Kidney (tissue), 14 donors: ENCODE measurements around the gene KLRB1. TPM values are rescaled to one million over a fixed set of nuclear protein-coding genes. Genes with fewer than 3 reads are reported as not detected.
A peak's percentile ranks its signal among the peaks of the same experiment; 100 is the strongest.
"Not testable (repeated sequence)": the region's sequence is repeated elsewhere in the genome, so short reads cannot be mapped to it uniquely, and the experiment has no call there.

Experiments
- DNase-seq, 5 donors: peaks; one replicate each; pipeline ENCODE4 v3.0.0-alpha.2; 2013 to 2020
- FAIRE-seq: peaks from 2 replicates; lab custom pipeline; 2012; peaks lifted over from hg19 to GRCh38; lab: Jason Lieb, UNC
- H3K27ac ChIP-seq, 2 donors: one replicate each; pipeline ENCODE4 v1.7.0; 2013; ENCODE audit warnings: low read depth in 2 of 2, low read length in 2 of 2, inconsistent platforms in 1 of 2
- H3K27me3 ChIP-seq: one replicate; pipeline ENCODE4 v1.7.1; 2013; ENCODE audit warnings: low read length, inconsistent platforms; ENCODE audit not compliant: control insufficient read depth, insufficient read depth
- H3K36me3 ChIP-seq, 3 donors: one replicate each; pipeline versions ENCODE4 v1.7.0 to v1.7.1; 2013; ENCODE audit warnings: low read length in 3 of 3, control low read depth in 1 of 3, inconsistent platforms in 1 of 3; ENCODE audit not compliant: insufficient read depth in 3 of 3, control insufficient read depth in 2 of 3
- H3K4me1 ChIP-seq, 3 donors: one replicate each; pipeline versions ENCODE4 v1.7.0 to v1.7.1; 2013; ENCODE audit warnings: low read length in 3 of 3, inconsistent platforms in 1 of 3, low read depth in 1 of 3; ENCODE audit not compliant: control insufficient read depth in 2 of 3, insufficient read depth in 2 of 3
- H3K4me3 ChIP-seq, 3 donors: one replicate each; pipeline versions ENCODE4 v1.7.0 to v1.8.1; 2013; ENCODE audit warnings: low read length in 3 of 3, control low read depth in 1 of 3, inconsistent platforms in 1 of 3
- H3K9ac ChIP-seq, 3 donors: one replicate each; pipeline versions ENCODE4 v1.7.0 to v1.7.1; 2013; ENCODE audit warnings: low read length in 3 of 3, control low read depth in 1 of 3, inconsistent platforms in 1 of 3
- H3K9me3 ChIP-seq, 3 donors: one replicate each; pipeline versions ENCODE4 v1.7.0 to v1.7.1; 2013; ENCODE audit warnings: low read length in 3 of 3, control low read depth in 1 of 3, inconsistent platforms in 1 of 3; ENCODE audit not compliant: control insufficient read depth in 2 of 3, insufficient read depth in 1 of 3
- CTCF ChIP-seq: IDR thresholded peaks from 3 replicates; pipeline ENCODE4 v1.5.1; 2012; ENCODE audit warnings: mild to moderate bottlenecking, moderate library complexity, borderline replicate concordance; ENCODE audit not compliant: insufficient read depth; ENCODE audit errors: extremely low read depth
- intact Hi-C: fragments of 100-400 bp; cut with DNase I; formaldehyde crosslinking; loops from one replicate; pipeline ENCODE4 v1.11.1; 2022
- polyA plus RNA-seq: library from polyadenylated mRNA; stranded (reverse); fragments of 350-450 nt; fragmentation: Illumina TruSeq; extraction: RNeasy Lipid Tissue Mini Kit (QIAGEN cat#74804); gene quantifications from one replicate; pipeline ENCODE4 v1.2.3, GENCODE V29; 2014; ENCODE audit warnings: low read depth, low replicate concordance; ENCODE audit not compliant: insufficient read depth
- total RNA-seq: library from RNA; stranded (reverse); fragmentation: NEBNext Ultra II Directional; extraction: Animal tissue kit (Norgen Biotek cat#: 25700); gene quantifications from one replicate; pipeline ENCODE4 v1.2.1, GENCODE V29; 2021
- donor health status: control.
- donor health status: control.
- donor health status: control.
- donor health status: control.
- donor health status: control.
- donor health status: DM: yes; HTN: yes; CAD: no.
- donor health status: Normal renal cell carcinoma (clear cell type).

Gene KLRB1
- total and polyA plus RNA-seq, 2 donors from 2014 or later = 0.73 to 3.0 TPM

DNA sequence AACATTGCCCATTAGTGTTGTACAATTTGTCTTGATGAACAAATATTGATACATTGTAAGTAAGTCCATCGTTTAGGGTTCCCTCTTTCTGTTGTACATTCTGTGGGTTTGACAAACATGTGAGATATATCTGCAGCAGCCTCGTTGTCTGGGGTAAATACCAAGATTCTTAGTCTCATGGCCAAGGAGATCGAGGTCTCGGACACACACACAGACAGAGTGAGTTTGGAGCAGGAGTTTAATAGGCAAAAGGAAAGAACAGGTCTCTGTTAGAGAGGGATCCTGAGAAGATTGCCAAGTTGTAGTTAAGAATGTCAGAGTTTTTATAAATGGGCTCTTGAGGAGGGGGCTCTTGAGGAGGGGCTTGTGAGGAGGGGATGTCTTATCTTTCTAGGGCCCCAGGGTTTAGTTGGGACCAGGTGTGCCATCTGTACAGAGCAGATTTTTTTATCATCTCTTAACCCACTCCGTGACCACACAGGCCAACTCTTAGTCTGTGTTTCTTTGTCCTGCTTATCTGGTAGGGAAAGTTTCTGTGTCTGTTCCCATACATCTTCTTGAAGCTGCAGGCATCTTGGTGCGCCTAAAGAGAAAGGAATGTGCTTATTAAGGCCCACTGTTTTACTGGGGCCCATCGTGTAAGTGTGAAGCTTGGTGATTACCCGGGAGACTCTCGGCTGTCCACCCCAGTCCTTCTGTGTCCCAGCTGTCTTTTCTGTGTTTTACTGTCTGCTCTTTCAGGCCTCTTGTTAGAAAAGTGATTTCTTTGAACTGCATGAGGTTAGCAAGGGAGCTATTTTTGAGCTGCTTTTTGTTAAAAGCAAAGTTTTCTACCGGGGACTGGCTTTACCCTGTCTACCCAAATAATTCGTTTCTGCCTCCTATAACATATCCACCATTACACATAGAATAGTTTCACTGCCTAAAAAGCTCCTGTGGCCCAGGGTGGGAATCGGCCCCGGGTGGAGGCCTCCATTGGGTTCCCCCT, 39.4 kb upstream of the KLRB1 start:
- Histone ChIP-seq H3K4me3 (peak overlapping the region; percentile 56 to 84 (median 83)), H3K27me3 (no peaks in the 10 kb centered on the region)
- no peak for TF ChIP-seq CTCF

GRCh38 chr12:9644985-9645551, 37.4 kb upstream of the KLRB1 start:
- DNase-seq, FAIRE-seq, H3K9me3 ChIP-seq, intact Hi-C loops, H3K9ac ChIP-seq, H3K27ac ChIP-seq, H3K4me1 ChIP-seq, H3K4me3 ChIP-seq, H3K27me3 ChIP-seq, H3K36me3 ChIP-seq: not testable (repeated sequence)

More for the DNA sequence above, 39.4 kb upstream of the KLRB1 start:
- DNase-seq = peak in 3 of 5 donors; percentile 42 to 60 (median 55)
- H3K9ac ChIP-seq = peak overlapping the region; percentile 21 to 77 (median 47)
- H3K27ac ChIP-seq = peak overlapping the region; percentile 71 to 93
- no peaks in the 10 kb centered on the region for H3K9me3 ChIP-seq
- intact Hi-C loops = no loop called here
- no peaks in the 10 kb centered on the region for H3K36me3 ChIP-seq
- H3K4me1 ChIP-seq = peaks cover 0 to 3% (median 0%) of the 10 kb centered on the region in 3 donors
- FAIRE-seq = no peak

GRCh38 chr12:9643266-9643660, 35.5 kb upstream of the KLRB1 start:
- Histone ChIP-seq H3K4me1 (no peaks in the 10 kb centered on the region), H3K36me3 (no peaks in the 10 kb centered on the region), H3K9ac (no peak overlapping the region), H3K27me3 (no peaks in the 10 kb centered on the region), H3K9me3 (no peaks in the 10 kb centered on the region), H3K4me3 (no peak overlapping the region), H3K27ac (no peak overlapping the region)
- DNase-seq = no peak
- no peak for TF ChIP-seq CTCF
- intact Hi-C loops = no loop called here
- no peak for FAIRE-seq
